A549 (cell line): Measurements from ENCODE around the gene PLD3. TPM values are rescaled to one million over a fixed set of nuclear protein-coding genes. Genes with fewer than 3 reads are reported as not detected.
"Not testable (repeated sequence)": the region's sequence is repeated elsewhere in the genome, so short reads cannot be mapped to it uniquely, and the experiment has no call there.

Source experiments
- ATAC-seq, 2 experiments: fragments of 200-7000 bp in 1 of 2; fragments of >200 bp in 1 of 2; cut with Nextera tagmentation in 1 of 2; cut with Tn5 transposase in 1 of 2; 3 replicates each; pipeline versions ENCODE4 v1.8.0 to v1.9.1; 2018 to 2020; ENCODE audit warnings: mild to moderate bottlenecking in 1 of 2, moderate library complexity in 1 of 2
- CTCF ChIA-PET: fragments of 300-600 bp; sonication (Branson Sonifier 250); formaldehyde crosslinking; extraction: SDS; loops from one replicate; lab custom pipeline; 2021; ENCODE audit warnings: antibody characterized with exemption, inconsistent platforms; lab: Yijun Ruan, JAX
- POLR2A ChIA-PET: fragments of 350-600 bp; formaldehyde crosslinking; extraction: SDS; loops from one replicate; lab custom pipeline; 2021; ENCODE audit warnings: antibody characterized with exemption, inconsistent platforms; lab: Yijun Ruan, JAX
- DNase-seq, 2 experiments: peaks; one replicate each; pipeline versions ENCODE4 v3.0.0 to v3.0.0-alpha.2; 2011 to 2016; ENCODE audit warnings: low read depth in 1 of 2, low spot score in 1 of 2
- FAIRE-seq: peaks from 2 replicates; lab custom pipeline; 2011; peaks lifted over from hg19 to GRCh38; lab: Jason Lieb, UNC
- H3K27ac ChIP-seq, 2 experiments: fragments of >200 bp; sonication (Bioruptor Twin); formaldehyde crosslinking; 3 replicates each; pipeline ENCODE4 v1.5.1; 2016 to 2017
- H3K4me1 ChIP-seq: fragments of >200 bp; sonication (Bioruptor Twin); formaldehyde crosslinking; 3 replicates; pipeline ENCODE4 v1.6.1; 2016
- H3K4me2 ChIP-seq: fragments of >200 bp; sonication (Bioruptor Twin); formaldehyde crosslinking; 3 replicates; pipeline ENCODE4 v1.6.1; 2016
- H3K4me3 ChIP-seq: fragments of >200 bp; sonication (Bioruptor Twin); formaldehyde crosslinking; 3 replicates; pipeline ENCODE4 v1.5.1; 2016
- H3K9me3 ChIP-seq: fragments of >200 bp; sonication (Bioruptor Twin); formaldehyde crosslinking; 3 replicates; pipeline ENCODE4 v1.6.1; 2016
- BHLHE40 ChIP-seq: IDR thresholded peaks from 2 replicates; pipeline ENCODE4 v1.6.1; 2012; ENCODE audit warnings: low read depth, low read length, inconsistent platforms
- CBX2 ChIP-seq: fragments of 200-600 bp; sonication (generic); IDR thresholded peaks from 2 replicates; pipeline ENCODE4 v1.6.1; 2016; ENCODE audit warnings: low read depth, mild to moderate bottlenecking, borderline replicate concordance
- CHD2 ChIP-seq: fragments of 150-350 bp; IDR thresholded peaks from 2 replicates; pipeline ENCODE4 v1.6.1; 2014; ENCODE audit warnings: low read length; ENCODE audit not compliant: partially characterized antibody
- CTCF ChIP-seq: fragments of >200 bp; sonication (Bioruptor Twin); formaldehyde crosslinking; IDR thresholded peaks from 3 replicates; pipeline ENCODE4 v1.5.1; 2016
- EP300 ChIP-seq, 2 experiments: fragments of >200 bp; sonication (Bioruptor Twin); formaldehyde crosslinking; IDR thresholded peaks; 2 replicates in 1 of 2; 3 replicates in 1 of 2; pipeline ENCODE4 v1.6.1; 2016 to 2017
- FOSL2 ChIP-seq, 2 experiments: fragments of 450-650 bp in 1 of 2; fragments of >200 bp in 1 of 2; sonication (Bioruptor Twin) in 1 of 2; formaldehyde crosslinking; IDR thresholded peaks; 2 replicates each; pipeline versions ENCODE4 v1.5.0 to v1.6.1; 2016 to 2020; ENCODE audit warnings: mild to moderate bottlenecking in 1 of 2, moderate library complexity in 1 of 2
- HDAC2 ChIP-seq: fragments of 200-600 bp; sonication (generic); IDR thresholded peaks from 2 replicates; pipeline ENCODE4 v1.6.1; 2016
- HOXA7 ChIP-seq: fragments of 250-450 bp; sonication (Bioruptor Pico); IDR thresholded peaks from 2 replicates; pipeline ENCODE4 v1.5.0; 2020; ENCODE audit warnings: mild to moderate bottlenecking, moderate library complexity
- HOXB5 ChIP-seq: fragments of 250-450 bp; sonication (Bioruptor Pico); IDR thresholded peaks from 2 replicates; pipeline ENCODE4 v1.5.0; 2020; ENCODE audit warnings: mild to moderate bottlenecking, moderate library complexity
- KDM1A ChIP-seq: fragments of 200-600 bp; sonication (generic); IDR thresholded peaks from 2 replicates; pipeline ENCODE4 v1.6.1; 2016; ENCODE audit warnings: low read depth, mild to moderate bottlenecking
- MAZ ChIP-seq: fragments of 150-350 bp; IDR thresholded peaks from 2 replicates; pipeline ENCODE4 v1.6.1; 2014; ENCODE audit warnings: antibody characterized with exemption, low read depth, low read length, borderline replicate concordance
- MYC ChIP-seq: IDR thresholded peaks from 2 replicates; pipeline ENCODE4 v1.6.1; 2012; ENCODE audit warnings: mild to moderate bottlenecking, inconsistent platforms, low read length, improper control_type of control experiment, borderline replicate concordance
- NFE2L2 ChIP-seq: fragments of 150-350 bp; conservative IDR thresholded peaks from 2 replicates; pipeline ENCODE4 v1.6.1; 2014; ENCODE audit warnings: low read length
- NR3C1 ChIP-seq: fragments of >200 bp; sonication (Bioruptor Twin); formaldehyde crosslinking; IDR thresholded peaks from 3 replicates; pipeline ENCODE4 v1.6.1; 2017
- POLR2AphosphoS2 ChIP-seq: conservative IDR thresholded peaks from 2 replicates; pipeline ENCODE4 v1.6.1; 2012; ENCODE audit warnings: low read length, improper control_type of control experiment, inconsistent platforms
- RNF2 ChIP-seq: fragments of 200-600 bp; sonication (generic); IDR thresholded peaks from 2 replicates; pipeline ENCODE4 v1.6.1; 2016; ENCODE audit warnings: low read depth, mild to moderate bottlenecking, antibody characterized with exemption, moderate library complexity, borderline replicate concordance
- TP53 ChIP-seq: fragments of 250-450 bp; sonication (Bioruptor Pico); IDR thresholded peaks from 2 replicates; pipeline ENCODE4 v1.5.0; 2021; ENCODE audit warnings: mild to moderate bottlenecking, moderate library complexity
- ZC3H11A ChIP-seq: fragments of 450-650 bp; IDR thresholded peaks from 2 replicates; pipeline ENCODE4 v1.6.1; 2014; ENCODE audit warnings: antibody characterized with exemption, mild to moderate bottlenecking
- ZSCAN20 ChIP-seq: fragments of 250-450 bp; sonication (Bioruptor Pico); IDR thresholded peaks from 2 replicates; pipeline ENCODE4 v1.8.0; 2022; ENCODE audit warnings: mild to moderate bottlenecking, moderate library complexity
- WGBS: methylation state at CpG from one replicate; pipeline ENCODE4 v1.1.6; 2017; ENCODE audit errors: missing lambda C conversion rate; 5-methylcytosine and 5-hydroxymethylcytosine counted together
- polyA plus RNA-seq, 4 experiments: library from polyadenylated mRNA; depleted of rRNA in 3 of 4; stranded (reverse); fragments of >200 nt; fragmentation: RNase III in 1 of 4; extraction: RNeasy Plus Mini Kit Qiagen cat#74134 plus additional on column Dnase treatment in 1 of 4; gene quantifications; 2 replicates in 3 of 4; 3 replicates in 1 of 4; pipeline ENCODE4 v1.2.3, GENCODE V29; 2011 to 2017

The PLD3 gene
- polyA plus RNA-seq, 2 of the 4 experiments (the other 2 are of a cell fraction), result 265 to 290 TPM

GRCh38 chr19:40331052-40331451 is 17.4 kb upstream of the PLD3 start:
- peak; percentile 54 for FAIRE-seq
- H3K9me3 ChIP-seq, result no peaks in the 10 kb centered on the region
- H3K4me2 ChIP-seq, result no peak overlapping the region
- H3K27ac ChIP-seq, result no peak overlapping the region
- WGBS, result 90% methylated on average over 5 of the region's 5 CpGs
- CTCF ChIA-PET, result interaction anchor here (0.6 to 7.9 kb wide), 9 partner anchors 10 to 303 kb away, joined by 3 to 42 read pairs (median 4); partner anchors contain the start of genes C19orf47 and PLD3
- no peaks in the 10 kb centered on the region for H3K4me1 ChIP-seq
- TF ChIP-seq RNF2 (no peak), CTCF (no peak), KDM1A (no peak), NR3C1 (no peak), FOSL2 (IDR thresholded peaks at IDR 0.05) (no peak), FOSL2 (CRISPR knock-in tag; IDR thresholded peaks at IDR 0.05) (no peak), CHD2 (no peak), POLR2AphosphoS2 (no peak), EP300 (IDR thresholded peaks at IDR 0.05) (no peak), MYC (no peak), HDAC2 (no peak)
- TF ChIP-seq, all 56 proteins: peak for 0
- ATAC-seq (no peak), DNase-seq (no peak)
- POLR2A ChIA-PET, result interaction anchor here (0.8 kb wide), 1 partner anchor 17 kb away, joined by 5 read pairs; the partner anchor contains the start of genes C19orf47 and PLD3
- no peak overlapping the region for H3K4me3 ChIP-seq

- TF ChIP-seq MAZ (no peak), BHLHE40 (no peak), CBX2 (no peak), TP53 (CRISPR knock-in tag) (no peak), ZSCAN20 (CRISPR knock-in tag) (no peak), NFE2L2 (no peak), CTCF (no peak), HOXA7 (CRISPR knock-in tag) (no peak), HOXB5 (no peak)
- TF ChIP-seq, all 56 proteins: peak for 0
- Histone ChIP-seq H3K4me3 (no peak overlapping the region), H3K27ac (no peak overlapping the region), H3K4me2 (no peak overlapping the region), H3K9me3 (no peaks in the 10 kb centered on the region), H3K4me1 (no peaks in the 10 kb centered on the region)
- FAIRE-seq (no peak), ATAC-seq (no peak), DNase-seq (no peak)
- 86% methylated on average over 6 of the region's 6 CpGs for WGBS
- ChIA-PET POLR2A (interaction anchor here (0.7 kb wide), 1 partner anchor 37 kb away, joined by 3 read pairs; no protein-coding TSS in a partner anchor), CTCF (interaction anchor here (1.1 to 7.9 kb wide), 5 partner anchors 8 to 169 kb away, joined by 3 to 45 read pairs (median 4); no protein-coding TSS in a partner anchor)
Observed at GRCh38 chr19:40332669-40333068, 15.8 kb upstream of the PLD3 start.

- H3K4me1 ChIP-seq, H3K27ac ChIP-seq, FAIRE-seq, H3K4me2 ChIP-seq, H3K9me3 ChIP-seq, POLR2A ChIA-PET, ATAC-seq, H3K4me3 ChIP-seq, DNase-seq: not testable (repeated sequence)
- TF ChIP-seq ZC3H11A, result peak; percentile 99
- 95% methylated on average over 6 of the region's 6 CpGs for WGBS
- CTCF ChIA-PET, result interaction anchor here (1.1 to 6.9 kb wide), 4 partner anchors 8 to 169 kb away, joined by 3 to 45 read pairs (median 4); no protein-coding TSS in a partner anchor
Observed at GRCh38 chr19:40333083-40333482, 15.4 kb upstream of the PLD3 start.
